DMS53 (cell line): Measurements from ENCODE around the gene HACE1.
"Not testable (repeated sequence)": the region's sequence is repeated elsewhere in the genome, so short reads cannot be mapped to it uniquely, and the experiment has no call there.

Experiments
- DNase-seq: peaks from one replicate; lab custom pipeline; 2025; lab: John Stamatoyannopoulos, UW

The HACE1 gene

DNA sequence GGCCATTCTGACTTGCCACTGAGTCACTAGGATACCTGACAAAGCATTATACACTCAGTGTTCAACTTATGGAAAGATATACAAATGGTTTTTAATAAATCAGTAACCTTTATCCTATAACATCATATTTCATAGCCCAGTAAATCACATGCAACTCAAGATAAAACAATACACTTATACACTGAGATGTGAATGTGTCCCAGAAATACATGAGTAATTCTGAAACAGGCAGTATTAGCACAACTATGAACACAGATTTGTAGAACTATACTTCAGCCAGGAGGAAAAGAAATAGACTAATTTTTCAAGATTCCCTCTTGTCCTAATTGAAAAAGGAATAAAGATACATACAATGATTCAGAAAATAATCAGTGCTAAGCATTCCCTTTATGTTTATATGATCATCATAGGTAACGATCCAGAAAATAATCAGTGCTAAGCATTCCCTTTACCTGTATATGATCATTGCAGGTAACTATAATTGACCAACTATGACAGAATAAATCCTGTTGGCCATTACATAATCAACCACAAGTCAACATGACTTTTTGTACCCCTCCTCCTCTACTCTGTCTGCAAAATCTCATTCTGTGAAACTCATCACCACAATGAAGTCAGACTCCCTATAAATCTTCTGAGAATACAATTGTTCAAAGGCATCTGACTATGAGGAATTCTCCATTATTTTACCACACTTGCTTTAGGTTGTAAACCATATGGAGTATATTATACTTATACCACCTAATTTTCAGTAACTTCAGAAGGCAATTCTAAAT lies 30.3 kb downstream of the HACE1 start:
- no peak for DNase-seq

DNA sequence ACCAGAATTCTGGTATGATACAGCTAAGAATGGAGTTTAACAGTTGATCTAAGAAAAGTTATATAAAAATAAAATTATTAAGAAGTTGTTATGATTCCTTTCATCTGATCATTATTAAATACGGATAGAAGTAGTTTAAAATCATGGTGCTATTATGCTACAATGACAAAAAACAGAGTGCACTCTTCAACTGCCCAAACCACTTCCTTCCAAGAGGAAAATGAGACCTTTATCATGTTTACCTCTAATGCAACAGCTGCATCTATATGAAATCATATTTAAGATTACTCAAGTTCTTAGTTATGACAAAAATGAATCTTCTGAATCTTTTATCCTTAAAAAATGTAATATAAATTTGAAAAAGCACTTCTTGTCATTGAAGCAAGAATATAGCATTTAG lies 31.2 kb downstream of the HACE1 start:
- no peak for DNase-seq

- not testable (repeated sequence) for DNase-seq
Observed at GRCh38 chr6:104820820-104821219, 38.9 kb downstream of the HACE1 start.

DNA sequence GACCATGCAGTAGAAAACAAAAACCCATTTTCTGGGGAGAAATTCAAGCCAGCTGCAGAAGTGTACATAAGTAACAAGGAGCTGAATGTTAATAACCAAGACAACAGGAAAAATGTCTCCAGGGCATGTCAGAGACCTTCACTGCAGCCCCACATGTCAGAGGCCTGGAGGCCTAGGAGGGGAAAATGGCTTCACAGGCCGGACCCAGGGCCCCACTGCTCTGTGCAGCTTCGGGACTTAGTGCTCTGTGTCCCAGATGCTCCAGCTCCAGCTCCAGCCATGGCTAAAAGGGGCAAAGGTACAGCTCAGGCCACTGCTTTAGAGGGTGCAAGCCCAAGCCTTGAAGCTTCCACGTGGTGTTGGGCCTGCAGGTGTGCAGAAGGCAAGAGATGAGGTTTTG lies 43.6 kb downstream of the HACE1 start:
- DNase-seq = no peak

GRCh38 chr6:104814743-104815142 lies 45.0 kb downstream of the HACE1 start:
- DNase-seq = no peak

GRCh38 chr6:104813552-104813951 lies 46.2 kb downstream of the HACE1 start:
- no peak for DNase-seq

- DNase-seq = no peak
Observed at GRCh38 chr6:104809116-104809515, 50.6 kb downstream of the HACE1 start.

DNA sequence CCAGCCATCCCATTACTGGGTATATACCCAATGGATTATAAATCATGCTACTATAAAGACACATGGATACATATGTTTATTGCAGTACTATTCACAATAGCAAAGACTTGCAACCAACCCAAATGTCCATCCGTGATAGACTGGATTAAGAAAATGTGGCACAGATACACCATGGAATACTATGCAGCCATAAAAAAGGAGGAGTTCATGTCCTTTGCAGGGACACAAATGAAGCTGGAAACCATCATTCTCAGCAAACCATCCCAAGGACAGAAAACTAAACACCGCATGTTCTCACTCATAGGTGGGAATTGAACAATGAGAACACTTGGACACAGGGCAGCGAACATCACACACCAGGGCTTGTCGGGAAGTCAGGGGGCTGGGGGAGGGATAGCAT lies 54.4 kb downstream of the HACE1 start:
- not testable (repeated sequence) for DNase-seq

GRCh38 chr6:104799134-104799657 lies 60.5 kb downstream of the HACE1 start:
- no peak for DNase-seq

DNA sequence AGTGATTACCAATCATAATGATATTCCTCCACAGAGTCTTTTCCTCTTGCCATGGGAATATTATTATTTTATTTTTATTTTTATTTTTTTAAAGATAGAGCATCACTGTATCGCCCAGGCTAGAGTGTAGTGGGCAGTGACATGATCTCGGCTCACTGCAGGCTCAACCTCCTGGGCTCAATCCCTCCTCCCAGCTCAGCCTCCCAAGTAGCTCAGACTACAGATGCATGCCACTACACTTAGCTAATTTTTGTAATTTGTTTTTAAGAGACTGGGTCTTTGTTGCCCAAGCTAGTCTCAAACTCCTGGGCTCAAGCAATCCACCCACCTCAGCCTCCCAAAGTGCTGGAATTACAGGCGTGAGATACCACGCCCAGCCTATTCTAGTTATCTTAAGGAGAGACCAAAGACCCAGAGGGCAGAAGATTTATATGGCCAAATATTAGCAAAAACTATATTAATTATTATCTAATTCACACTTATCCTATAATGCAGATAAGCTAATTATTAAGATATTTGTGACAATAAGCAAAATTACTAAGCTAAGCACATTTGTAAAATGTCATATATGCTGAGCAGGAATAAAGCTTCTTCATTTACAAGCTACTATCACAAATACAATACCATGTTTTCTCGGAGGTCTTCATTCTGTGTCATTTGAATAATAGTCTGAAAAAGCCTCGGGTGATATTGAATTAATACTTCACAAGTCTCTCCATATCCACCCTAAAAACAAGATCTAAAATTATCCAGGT lies 63.5 kb downstream of the HACE1 start:
- DNase-seq = no peak

DNA sequence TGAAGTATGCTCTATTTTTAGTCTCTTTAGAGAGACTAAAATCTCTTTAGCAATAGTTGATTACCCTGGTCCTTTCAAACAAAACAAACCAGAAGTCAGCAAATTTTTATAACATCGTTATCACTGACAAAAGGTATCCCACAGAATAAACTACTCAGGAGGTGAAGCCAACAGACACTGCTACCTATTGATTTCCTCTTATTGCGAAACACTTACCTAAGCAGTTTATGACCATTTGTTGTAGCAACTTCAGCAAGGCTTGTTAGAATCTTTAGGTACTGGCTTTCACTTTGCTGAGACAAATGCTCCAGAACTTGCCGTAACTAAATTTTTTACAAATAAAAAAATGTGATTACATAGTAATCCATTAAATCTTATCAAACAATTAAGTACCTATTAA lies 64.4 kb downstream of the HACE1 start:
- no peak for DNase-seq

- DNase-seq = peak; percentile 53
Observed at GRCh38 chr6:104789770-104790190, 69.9 kb downstream of the HACE1 start.

DNA sequence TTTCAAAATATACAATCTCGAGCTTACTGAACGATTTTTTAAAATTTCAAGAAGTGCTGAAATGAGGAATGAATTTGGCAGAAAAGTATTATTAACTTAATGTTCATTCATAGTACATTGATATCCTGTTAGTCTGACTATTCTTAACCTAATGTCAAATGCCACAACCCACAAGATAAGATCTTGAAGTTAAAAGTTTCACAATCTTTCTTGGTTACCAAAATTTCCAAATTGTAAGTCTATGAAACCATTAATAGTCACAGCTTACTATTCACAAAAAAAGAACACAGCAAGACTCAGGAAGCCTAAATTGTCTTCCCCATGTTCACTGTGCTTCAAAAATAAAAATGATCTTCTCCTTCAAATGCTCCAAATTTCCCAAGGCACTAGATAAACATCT lies 71.3 kb downstream of the HACE1 start:
- DNase-seq = no peak

GRCh38 chr6:104787305-104787704 lies 72.4 kb downstream of the HACE1 start:
- peak; percentile 15 for DNase-seq

GRCh38 chr6:104784884-104785283 lies 74.8 kb downstream of the HACE1 start:
- no peak for DNase-seq

DNA sequence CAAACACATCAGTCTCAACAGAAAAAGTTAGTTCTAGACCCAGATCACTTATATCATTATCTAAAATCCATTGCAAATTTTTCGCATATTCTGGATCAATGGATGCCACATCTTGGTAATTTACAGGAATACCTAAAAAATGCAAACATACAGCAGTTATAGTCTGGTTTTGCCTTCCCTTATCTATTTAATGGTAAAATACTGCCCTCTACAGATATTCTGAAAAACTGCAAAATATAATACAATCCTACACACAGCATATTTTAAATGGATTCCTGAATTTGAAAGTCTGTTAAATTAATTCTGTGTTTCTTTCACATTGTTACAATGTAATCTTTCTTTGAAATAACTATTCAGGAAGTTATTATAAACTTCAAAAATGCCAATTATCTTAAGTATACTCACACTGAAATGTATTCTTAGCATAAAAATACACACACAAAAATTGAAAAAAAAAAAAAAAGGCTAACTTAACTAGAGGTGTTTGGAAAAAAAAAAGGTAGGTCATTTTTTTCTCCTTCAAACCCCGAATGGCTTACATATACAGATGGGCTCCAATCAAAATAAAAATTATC lies 88.4 kb downstream of the HACE1 start:
- DNase-seq = peak; percentile 52

- no peak for DNase-seq
Observed at GRCh38 chr6:104768906-104769305, 90.8 kb downstream of the HACE1 start.

GRCh38 chr6:104766595-104766994 lies 93.1 kb downstream of the HACE1 start:
- no peak for DNase-seq

GRCh38 chr6:104754788-104755409 lies 104.8 kb downstream of the HACE1 start:
- DNase-seq = no peak

GRCh38 chr6:104753251-104753650 lies 106.5 kb downstream of the HACE1 start:
- DNase-seq = no peak

DNA sequence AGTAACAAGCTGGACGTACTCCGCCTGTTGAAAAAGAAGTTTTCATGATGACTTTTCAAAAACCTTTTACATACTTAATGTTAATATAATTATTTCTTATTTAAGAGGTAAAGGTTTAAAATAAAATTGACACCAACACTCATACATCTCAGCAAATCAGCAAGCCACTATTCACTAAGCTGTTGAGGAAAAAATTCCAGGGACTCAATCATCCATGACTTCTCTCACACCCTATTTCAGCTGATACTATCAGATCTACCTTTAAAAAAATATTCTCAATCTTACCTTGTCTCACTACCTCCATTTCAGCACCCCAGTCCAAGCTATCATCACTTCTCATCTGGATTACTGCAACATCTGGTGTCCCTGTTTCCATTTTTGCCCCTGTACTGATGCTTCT lies 109.3 kb downstream of the HACE1 start:
- DNase-seq = no peak

- DNase-seq = not testable (repeated sequence)
Observed at GRCh38 chr6:104739124-104739523, 120.6 kb downstream of the HACE1 start.
